ENCODE data around the gene PTH2R.
"Not testable (repeated sequence)": the region's sequence is repeated elsewhere in the genome, so short reads cannot be mapped to it uniquely, and the experiment has no call there.

The PTH2R gene

GRCh38 chr2:208493186-208493585, 86.6 kb downstream of the PTH2R start:
- Mint-ChIP-seq H3K27ac (no peak overlapping the region), H3K4me1 (peaks cover 39% of the 10 kb centered on the region), H3K4me3 (no peak overlapping the region), H3K9me3 (no peaks in the 10 kb centered on the region), H3K27me3 (ENCODE audit: low read depth, poor library complexity) (no peaks in the 10 kb centered on the region), H3K36me3 (ENCODE audit: low read depth) (no peaks in the 10 kb centered on the region)
- no peak for DNase-seq
- TF ChIP-seq CTCF (IDR thresholded peaks at IDR 0.05), result no peak

GRCh38 chr2:208496129-208496528, 89.5 kb downstream of the PTH2R start:
- no peaks in the 10 kb centered on the region for H3K36me3 Mint-ChIP-seq (ENCODE audit: low read depth)
- no peak for TF ChIP-seq CTCF (IDR thresholded peaks at IDR 0.05)
- H3K27me3 Mint-ChIP-seq (ENCODE audit: low read depth, poor library complexity), result no peaks in the 10 kb centered on the region
- no peak overlapping the region for H3K4me3 Mint-ChIP-seq
- H3K27ac Mint-ChIP-seq, result no peak overlapping the region
- no peaks in the 10 kb centered on the region for H3K9me3 Mint-ChIP-seq
- peaks cover 14% of the 10 kb centered on the region for H3K4me1 Mint-ChIP-seq
- DNase-seq, result no peak

GRCh38 chr2:208501206-208501605, 94.6 kb downstream of the PTH2R start:
- H3K27ac Mint-ChIP-seq, result no peak overlapping the region
- H3K36me3 Mint-ChIP-seq (ENCODE audit: low read depth), result no peaks in the 10 kb centered on the region
- no peaks in the 10 kb centered on the region for H3K27me3 Mint-ChIP-seq (ENCODE audit: low read depth, poor library complexity)
- H3K4me1 Mint-ChIP-seq, result peaks cover 11% of the 10 kb centered on the region
- peak; percentile 46 for DNase-seq
- H3K9me3 Mint-ChIP-seq, result no peaks in the 10 kb centered on the region
- TF ChIP-seq CTCF (IDR thresholded peaks at IDR 0.05), result no peak
- H3K4me3 Mint-ChIP-seq, result no peak overlapping the region

- Mint-ChIP-seq H3K36me3 (ENCODE audit: low read depth) (no peaks in the 10 kb centered on the region), H3K4me1 (peaks cover 11% of the 10 kb centered on the region), H3K27me3 (ENCODE audit: low read depth, poor library complexity) (no peaks in the 10 kb centered on the region), H3K27ac (no peak overlapping the region), H3K4me3 (no peak overlapping the region), H3K9me3 (peaks cover 10% of the 10 kb centered on the region)
- DNase-seq, result no peak
- no peak for TF ChIP-seq CTCF (IDR thresholded peaks at IDR 0.05)
These were observed 95.7 kb downstream of the PTH2R start for GRCh38 chr2:208502288-208502687.

- H3K4me3 Mint-ChIP-seq; H3K36me3 Mint-ChIP-seq (ENCODE audit: low read depth); H3K27me3 Mint-ChIP-seq (ENCODE audit: low read depth, poor library complexity); DNase-seq; H3K27ac Mint-ChIP-seq: not testable (repeated sequence)
- Mint-ChIP-seq H3K4me1 (peaks cover 11% of the 10 kb centered on the region), H3K9me3 (peaks cover 27% of the 10 kb centered on the region)
These were observed 98.8 kb downstream of the PTH2R start for GRCh38 chr2:208505365-208505764.

GRCh38 chr2:208509586-208509985, 103.0 kb downstream of the PTH2R start:
- Mint-ChIP-seq H3K4me1 (peaks cover 5% of the 10 kb centered on the region), H3K27ac (no peak overlapping the region), H3K4me3 (no peak overlapping the region), H3K27me3 (ENCODE audit: low read depth, poor library complexity) (peaks cover 2% of the 10 kb centered on the region), H3K9me3 (peaks cover 27% of the 10 kb centered on the region), H3K36me3 (ENCODE audit: low read depth) (no peaks in the 10 kb centered on the region)
- DNase-seq, result no peak
- TF ChIP-seq CTCF (IDR thresholded peaks at IDR 0.05), result no peak

Data from nephron progenitor cell (in vitro differentiated cells).